ENCODE results near the gene CDHR1. TPM values are rescaled to one million over a fixed set of nuclear protein-coding genes. Genes with fewer than 3 reads are reported as not detected.

Gene CDHR1
- total RNA-seq, 4 donors from 2014 or later: 106 to 398 (median 143) TPM

DNA sequence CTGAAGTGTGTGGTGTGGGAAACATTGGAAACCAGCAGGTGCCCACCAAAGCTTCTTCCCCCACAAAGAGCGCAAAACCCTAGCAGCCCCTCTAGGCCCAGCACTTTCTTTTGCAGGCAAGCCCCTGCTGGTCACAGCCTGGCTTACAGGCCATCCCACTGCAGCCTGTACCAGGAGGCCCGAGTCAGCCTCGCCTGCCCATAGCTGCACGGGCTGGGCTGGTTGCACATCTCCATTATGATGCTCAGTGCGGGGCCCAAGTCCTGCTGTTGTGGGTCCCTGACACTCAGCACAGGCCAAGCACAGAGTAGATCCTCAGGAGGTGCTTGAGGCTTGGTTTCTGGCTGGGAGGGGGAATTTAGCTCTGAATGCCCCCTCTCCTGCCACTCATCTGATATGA, 8.0 kb downstream of the CDHR1 start:
- H3K4me1 ChIP-seq: peaks cover 11% of the 10 kb centered on the region
- WGBS: 100% methylated on average over 1 of the region's 5 CpGs
- TF ChIP-seq, protein P1, sequence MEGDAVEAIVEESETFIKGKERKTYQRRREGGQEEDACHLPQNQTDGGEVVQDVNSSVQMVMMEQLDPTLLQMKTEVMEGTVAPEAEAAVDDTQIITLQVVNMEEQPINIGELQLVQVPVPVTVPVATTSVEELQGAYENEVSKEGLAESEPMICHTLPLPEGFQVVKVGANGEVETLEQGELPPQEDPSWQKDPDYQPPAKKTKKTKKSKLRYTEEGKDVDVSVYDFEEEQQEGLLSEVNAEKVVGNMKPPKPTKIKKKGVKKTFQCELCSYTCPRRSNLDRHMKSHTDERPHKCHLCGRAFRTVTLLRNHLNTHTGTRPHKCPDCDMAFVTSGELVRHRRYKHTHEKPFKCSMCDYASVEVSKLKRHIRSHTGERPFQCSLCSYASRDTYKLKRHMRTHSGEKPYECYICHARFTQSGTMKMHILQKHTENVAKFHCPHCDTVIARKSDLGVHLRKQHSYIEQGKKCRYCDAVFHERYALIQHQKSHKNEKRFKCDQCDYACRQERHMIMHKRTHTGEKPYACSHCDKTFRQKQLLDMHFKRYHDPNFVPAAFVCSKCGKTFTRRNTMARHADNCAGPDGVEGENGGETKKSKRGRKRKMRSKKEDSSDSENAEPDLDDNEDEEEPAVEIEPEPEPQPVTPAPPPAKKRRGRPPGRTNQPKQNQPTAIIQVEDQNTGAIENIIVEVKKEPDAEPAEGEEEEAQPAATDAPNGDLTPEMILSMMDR (IDR thresholded peaks at IDR 0.05): no peak
- TF ChIP-seq POLR2A (IDR thresholded peaks at IDR 0.05) (no peak), EP300 (IDR thresholded peaks at IDR 0.05) (no peak), POLR2AphosphoS5 (IDR thresholded peaks at IDR 0.05) (no peak)
- H3K9me3 ChIP-seq: no peaks in the 10 kb centered on the region
- peak in 1 of 2 donors; percentile 48 for DNase-seq (ENCODE audit: low spot score in 2 of 2)
- H3K36me3 ChIP-seq: no peaks in the 10 kb centered on the region
- no peak overlapping the region for H3K27ac ChIP-seq
- peaks cover 5% of the 10 kb centered on the region for H3K27me3 ChIP-seq
- no peak overlapping the region for H3K4me3 ChIP-seq

DNA sequence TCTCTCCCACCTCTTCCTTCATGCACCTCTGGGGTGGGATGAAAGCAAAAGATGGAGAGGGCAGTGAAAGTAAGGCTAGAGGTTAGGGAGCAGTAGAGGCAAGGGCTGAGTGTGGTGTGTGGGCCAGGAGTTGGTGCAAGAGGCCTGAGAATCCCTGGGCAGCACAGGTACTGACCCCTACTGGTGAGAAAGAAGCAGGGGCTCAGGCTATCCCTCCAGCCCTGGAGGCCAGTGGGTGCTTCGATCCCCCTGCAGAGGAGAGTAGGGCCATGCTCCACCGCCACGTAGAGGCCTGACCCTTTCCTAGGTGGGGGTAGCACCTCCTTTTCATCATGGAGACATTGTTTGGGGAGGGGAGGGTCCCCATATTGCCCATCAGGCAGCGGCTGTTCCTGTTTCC, 9.8 kb downstream of the CDHR1 start:
- Histone ChIP-seq H3K4me3 (no peak overlapping the region), H3K36me3 (no peaks in the 10 kb centered on the region), H3K27me3 (peaks cover 5% of the 10 kb centered on the region), H3K4me1 (peaks cover under 1% of the 10 kb centered on the region), H3K9me3 (no peaks in the 10 kb centered on the region), H3K27ac (no peak overlapping the region)
- DNase-seq (ENCODE audit: low spot score in 2 of 2): no peak
- 89% methylated on average over 4 of the region's 4 CpGs for WGBS
- TF ChIP-seq POLR2AphosphoS5 (IDR thresholded peaks at IDR 0.05) (no peak), EP300 (IDR thresholded peaks at IDR 0.05) (no peak), POLR2A (IDR thresholded peaks at IDR 0.05) (no peak)
- TF ChIP-seq, protein P1 (IDR thresholded peaks at IDR 0.05): peak in 1 of 2 donors; percentile 13

DNA sequence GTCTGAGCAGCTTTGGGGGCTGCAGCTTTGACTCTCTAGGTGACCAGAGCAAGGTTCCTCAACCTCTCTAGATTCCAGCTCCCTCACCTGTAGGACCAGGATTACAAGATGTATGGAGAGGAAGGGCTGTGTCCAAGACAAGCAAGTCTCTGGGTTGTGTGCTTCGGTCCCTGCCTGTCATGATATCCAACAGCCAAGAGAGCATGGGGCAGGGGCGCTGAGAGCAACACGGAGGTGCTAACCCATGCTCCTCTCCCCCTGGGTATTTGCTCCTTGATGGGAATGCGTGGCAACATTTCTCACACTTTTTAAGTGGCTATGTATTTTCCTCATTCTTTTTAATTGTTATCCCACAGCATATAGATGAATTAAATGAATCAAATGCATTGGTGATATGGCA, 10.3 kb downstream of the CDHR1 start:
- H3K4me3 ChIP-seq: no peak overlapping the region
- DNase-seq (ENCODE audit: low spot score in 2 of 2): peak in 1 of 2 donors; percentile 24
- 77% methylated on average over 4 of the region's 4 CpGs for WGBS
- H3K4me1 ChIP-seq: no peaks in the 10 kb centered on the region
- no peak for TF ChIP-seq EP300 (IDR thresholded peaks at IDR 0.05)
- TF ChIP-seq POLR2A (IDR thresholded peaks at IDR 0.05): no peak
- TF ChIP-seq POLR2AphosphoS5 (IDR thresholded peaks at IDR 0.05): no peak
- TF ChIP-seq, protein P1 (IDR thresholded peaks at IDR 0.05): no peak
- H3K36me3 ChIP-seq: no peaks in the 10 kb centered on the region
- H3K9me3 ChIP-seq: no peaks in the 10 kb centered on the region
- H3K27me3 ChIP-seq: peaks cover 5% of the 10 kb centered on the region
- H3K27ac ChIP-seq: no peak overlapping the region

DNA sequence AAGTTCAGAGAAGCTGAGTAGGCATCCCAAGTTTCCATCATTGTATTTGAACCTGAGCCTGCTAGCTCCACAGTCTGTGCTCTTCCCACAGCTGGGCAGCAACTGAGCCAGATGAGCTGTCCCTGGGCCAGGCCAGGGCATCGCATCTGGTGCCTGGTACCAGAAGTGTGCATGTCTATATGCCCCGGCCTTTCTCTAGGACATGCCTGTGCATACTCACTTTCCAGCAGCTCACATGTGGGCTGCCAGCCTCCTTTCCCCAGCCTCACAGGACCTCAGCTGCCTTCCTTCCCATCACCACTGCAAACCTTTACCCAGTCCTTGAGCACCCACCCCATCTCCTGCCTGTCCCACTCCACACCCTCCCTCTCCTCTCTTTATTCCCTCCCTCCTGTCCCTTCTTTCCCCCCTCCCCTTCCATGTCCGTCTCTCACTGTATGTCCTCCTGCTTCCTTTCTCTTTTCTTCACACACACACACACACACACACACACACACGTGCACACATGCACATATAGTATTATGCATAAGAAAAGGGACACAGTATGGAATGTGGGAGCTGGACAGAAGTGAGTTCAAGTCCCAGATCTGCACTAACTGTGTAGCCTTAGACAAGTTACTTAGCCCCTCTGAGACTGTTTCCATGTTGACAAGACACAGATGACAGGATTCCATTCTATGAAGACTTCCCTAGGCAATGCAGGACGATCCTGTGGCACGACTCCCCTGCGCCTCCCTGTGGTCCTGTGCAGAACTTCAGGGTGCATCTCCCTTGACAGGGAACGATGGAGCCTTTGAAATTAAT, 10.9 kb downstream of the CDHR1 start:
- 33% methylated on average over 8 of the region's 8 CpGs for WGBS
- H3K36me3 ChIP-seq: no peaks in the 10 kb centered on the region
- no peak overlapping the region for H3K27ac ChIP-seq
- TF ChIP-seq, protein P1 (IDR thresholded peaks at IDR 0.05): peak; percentile 58 to 80
- TF ChIP-seq POLR2AphosphoS5 (IDR thresholded peaks at IDR 0.05) (no peak), POLR2A (IDR thresholded peaks at IDR 0.05) (no peak), EP300 (IDR thresholded peaks at IDR 0.05) (no peak)
- DNase-seq (ENCODE audit: low spot score in 2 of 2): peak; percentile 9 to 79
- no peaks in the 10 kb centered on the region for H3K9me3 ChIP-seq
- peaks cover 5% of the 10 kb centered on the region for H3K27me3 ChIP-seq
- no peak overlapping the region for H3K4me3 ChIP-seq
- no peaks in the 10 kb centered on the region for H3K4me1 ChIP-seq

DNA sequence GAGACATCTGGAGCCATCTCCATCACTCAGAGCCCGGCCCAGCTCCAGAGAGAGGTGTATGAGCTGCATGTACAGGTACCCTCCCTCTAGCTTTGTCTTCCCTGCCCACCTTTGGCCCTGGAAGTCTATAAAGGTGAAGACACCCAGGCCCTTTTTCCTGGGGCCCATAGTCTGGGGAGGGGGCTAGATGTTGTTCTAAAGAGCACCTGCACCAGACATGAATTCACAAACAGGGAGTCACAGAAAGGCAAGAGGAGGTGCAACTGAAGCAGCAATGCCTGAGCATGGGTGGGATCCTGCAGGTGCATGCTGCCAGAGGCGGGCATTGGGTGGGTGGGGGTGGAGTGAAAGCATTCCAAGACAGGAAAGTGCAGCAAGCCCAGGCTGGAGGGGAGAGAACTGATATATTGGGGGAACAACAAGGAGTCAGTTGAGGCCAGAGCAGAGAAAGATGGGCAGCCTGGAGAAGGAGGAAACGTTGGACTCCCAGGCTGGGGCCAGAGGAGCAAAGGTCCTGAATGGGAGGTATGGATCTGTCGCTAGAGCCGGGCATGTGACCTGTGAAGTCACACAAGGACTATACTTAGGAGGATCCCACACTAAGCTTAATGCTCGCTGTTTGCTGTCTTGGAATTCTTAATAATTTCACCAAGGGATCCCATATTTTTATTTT, 11.7 kb downstream of the CDHR1 start:
- H3K4me1 ChIP-seq: no peaks in the 10 kb centered on the region
- no peaks in the 10 kb centered on the region for H3K9me3 ChIP-seq
- DNase-seq (ENCODE audit: low spot score in 2 of 2): peak in 1 of 2 donors; percentile 72
- H3K4me3 ChIP-seq: no peak overlapping the region
- 72% methylated on average over 6 of the region's 6 CpGs for WGBS
- no peaks in the 10 kb centered on the region for H3K36me3 ChIP-seq
- no peak overlapping the region for H3K27ac ChIP-seq
- TF ChIP-seq EP300 (IDR thresholded peaks at IDR 0.05) (no peak), POLR2A (IDR thresholded peaks at IDR 0.05) (no peak), POLR2AphosphoS5 (IDR thresholded peaks at IDR 0.05) (no peak)
- TF ChIP-seq, protein P1 (IDR thresholded peaks at IDR 0.05): no peak
- peaks cover 5% of the 10 kb centered on the region for H3K27me3 ChIP-seq
